ENCODE data around the gene SLK. TPM values are rescaled to one million over a fixed set of nuclear protein-coding genes. Genes with fewer than 3 reads are reported as not detected.

The SLK gene
- polyA plus RNA-seq, 2 of the 4 experiments (the other 2 are of a cell fraction), result 23.3 to 29.2 TPM

- no peak for ATAC-seq
- 80% methylated on average over 6 of the region's 6 CpGs for whole genome bisulfite sequencing (ENCODE audit: missing lambda C conversion rate)
- Histone ChIP-seq H3K9me3 (no peaks in the 10 kb centered on the region), H3K4me3 (no peak overlapping the region), H3K27ac (no peak overlapping the region), H3K4me2 (no peak overlapping the region), H3K4me1 (peaks cover 13% of the 10 kb centered on the region)
- no peak for DNase-seq (ENCODE audit: low read depth in 1 of 2, low spot score in 1 of 2)
- POLR2A ChIA-PET, result interaction anchor here (0.7 kb wide), 1 partner anchor 103 kb away, joined by 3 read pairs; the partner anchor contains the start of gene SFR1
- TF ChIP-seq JUN (IDR thresholded peaks at IDR 0.05) (no peak), ZFP36 (IDR thresholded peaks at IDR 0.05; ENCODE audit: borderline replicate concordance, partially characterized antibody) (no peak), PBX3 (IDR thresholded peaks at IDR 0.05) (no peak), KDM1A (IDR thresholded peaks at IDR 0.05; ENCODE audit: low read depth) (no peak), POLR2AphosphoS2 (conservative IDR thresholded peaks at IDR 0.05; ENCODE audit: low read length) (no peak), BCL3 (IDR thresholded peaks at IDR 0.05) (no peak), BHLHE40 (IDR thresholded peaks at IDR 0.05; ENCODE audit: low read depth, low read length) (no peak), RCOR1 (IDR thresholded peaks at IDR 0.05; ENCODE audit: low read depth, low read length) (no peak), HOXB13 (CRISPR knock-in tag; IDR thresholded peaks at IDR 0.05; ENCODE audit: low read depth) (no peak), GATA3 (IDR thresholded peaks at IDR 0.05; ENCODE audit: borderline replicate concordance) (no peak)
- FAIRE-seq, result peak; percentile 32
- CTCF ChIA-PET, result interaction anchor here (0.6 to 2.4 kb wide), 11 partner anchors 10 to 331 kb away, joined by 3 to 7 read pairs (median 3); partner anchors contain the start of genes CFAP43 and SFR1
Observed at GRCh38 chr10:104018471-104018870, 51.5 kb downstream of the SLK start.

GRCh38 chr10:104020020-104020419 is 53.1 kb downstream of the SLK start:
- no peak for DNase-seq (ENCODE audit: low read depth in 1 of 2, low spot score in 1 of 2)
- H3K4me1 ChIP-seq, result peaks cover 13% of the 10 kb centered on the region
- peak; percentile 13 for FAIRE-seq
- H3K27ac ChIP-seq, result no peak overlapping the region
- no peak; a peak in 1 of 6 replicates for ATAC-seq
- TF ChIP-seq NFE2L2 (conservative IDR thresholded peaks at IDR 0.05; ENCODE audit: low read length) (no peak), RAD21 (conservative IDR thresholded peaks at IDR 0.05 in 1 of 2, IDR thresholded peaks at IDR 0.05 in 1 of 2) (no peak), RFX5 (IDR thresholded peaks at IDR 0.05) (no peak), CHD4 (IDR thresholded peaks at IDR 0.05; ENCODE audit: borderline replicate concordance) (no peak), EHMT2 (IDR thresholded peaks at IDR 0.05; ENCODE audit: low read depth) (no peak), BHLHE40 (IDR thresholded peaks at IDR 0.05; ENCODE audit: low read depth, low read length) (no peak), ZSCAN20 (CRISPR knock-in tag; IDR thresholded peaks at IDR 0.05) (no peak), HOXA7 (CRISPR knock-in tag; IDR thresholded peaks at IDR 0.05) (no peak), JUNB (IDR thresholded peaks at IDR 0.05) (no peak), HMGXB4 (CRISPR knock-in tag; IDR thresholded peaks at IDR 0.05; ENCODE audit: borderline replicate concordance) (no peak), ZFP36 (IDR thresholded peaks at IDR 0.05; ENCODE audit: borderline replicate concordance, partially characterized antibody) (no peak), ESRRA (IDR thresholded peaks at IDR 0.05; ENCODE audit: borderline replicate concordance, low read length) (no peak), EHF (CRISPR knock-in tag; IDR thresholded peaks at IDR 0.05) (no peak), NR3C1 (IDR thresholded peaks at IDR 0.05) (no peak), TFCP2L1 (CRISPR knock-in tag; IDR thresholded peaks at IDR 0.05) (no peak)
- ChIA-PET CTCF (interaction anchor here (0.9 to 2.2 kb wide), 2 partner anchors 13 to 26 kb away, joined by 3 to 7 read pairs; no protein-coding TSS in a partner anchor), POLR2A (no interaction called here)
- H3K4me2 ChIP-seq, result no peak overlapping the region
- H3K9me3 ChIP-seq, result no peaks in the 10 kb centered on the region
- H3K4me3 ChIP-seq, result no peak overlapping the region
- 100% methylated on average over 1 of the region's 1 CpG for WGBS (ENCODE audit: missing lambda C conversion rate)

Data from A549 (cell line).